ENCODE measurements around the gene OSER1. TPM values are rescaled to one million over a fixed set of nuclear protein-coding genes. Genes with fewer than 3 reads are reported as not detected.

OSER1 gene
- total RNA-seq, 4 donors from 2014 or later: 11.2 to 38.0 (median 26.2) TPM

GRCh38 chr20:44187054-44187771, 23.4 kb downstream of the OSER1 start, which contains the start of gene JPH2:
TSS of gene JPH2 (minus strand) at chr20:44187188. CDS start at chr20:44186705, 483 bp downstream.
- peak within 1 kb of the TSS; percentile 43 to 55 (median 50) for H3K4me3 ChIP-seq
- peak within 1 kb of the TSS; percentile 82 to 91 (median 86) for H3K27ac ChIP-seq
- peaks cover 0 to 30% (median 3%) of the 10 kb centered on the region in 4 donors for H3K4me1 ChIP-seq
- H3K9me3 ChIP-seq: no peaks in the 10 kb centered on the region
- no peaks in the 10 kb centered on the region for H3K36me3 ChIP-seq
- no peak for TF ChIP-seq POLR2A (IDR thresholded peaks at IDR 0.05)
- peak in 2 of 3 donors; percentile 43 to 51 for TF ChIP-seq POLR2AphosphoS5 (IDR thresholded peaks at IDR 0.05)
- TF ChIP-seq EP300 (IDR thresholded peaks at IDR 0.05; ENCODE audit: low read depth): peak; percentile 84
- TF ChIP-seq CTCF (IDR thresholded peaks at IDR 0.05): no peak
- 9% methylated on average over 24 of the region's 24 CpGs; no CpG with 5 or more reads in 1 of the 2 donors for WGBS, 2 donors (ENCODE audit: low coverage in 1 of 2)
- intact Hi-C loops (cut with DNase I; ENCODE audit: low total_unique reads) (loop anchor here (5.0 kb wide), 1 partner anchor 50 kb away; no protein-coding TSS in a partner anchor), in situ Hi-C loops (cut with MboI; ENCODE audit: low pct_ligation_motif_present in 1 of 4, low pct_unique_long_range_greater_than_20kb in 1 of 4, low sequenced_read_pairs in 3 of 4) (loop anchor here in 2 of 4 donors (5.0 kb wide), 2 partner anchors 65 to 70 kb away; no protein-coding TSS in a partner anchor)
- H3K27me3 ChIP-seq: no peaks in the 10 kb centered on the region
- peak; percentile 56 for DNase-seq

GRCh38 chr20:44186674-44187053, 23.9 kb downstream of the OSER1 start:
- peak overlapping the region; percentile 43 to 55 (median 50) for H3K4me3 ChIP-seq
- H3K36me3 ChIP-seq: no peaks in the 10 kb centered on the region
- intact Hi-C loops (cut with DNase I; ENCODE audit: low total_unique reads) (loop anchor here (5.0 kb wide), 1 partner anchor 49 kb away; no protein-coding TSS in a partner anchor), in situ Hi-C loops (cut with MboI; ENCODE audit: low pct_ligation_motif_present in 1 of 4, low pct_unique_long_range_greater_than_20kb in 1 of 4, low sequenced_read_pairs in 3 of 4) (loop anchor here in 2 of 4 donors (5.0 kb wide), 2 partner anchors 64 to 69 kb away; no protein-coding TSS in a partner anchor)
- H3K9me3 ChIP-seq: no peaks in the 10 kb centered on the region
- 13% methylated on average over 14 of the region's 14 CpGs; no CpG with 5 or more reads in 1 of the 2 donors for WGBS, 2 donors (ENCODE audit: low coverage in 1 of 2)
- H3K27me3 ChIP-seq: no peaks in the 10 kb centered on the region
- peak overlapping the region; percentile 82 to 91 (median 86) for H3K27ac ChIP-seq
- DNase-seq: peak; percentile 40
- TF ChIP-seq POLR2A (IDR thresholded peaks at IDR 0.05) (peak; percentile 28), EP300 (IDR thresholded peaks at IDR 0.05; ENCODE audit: low read depth) (no peak)
- peaks cover 0 to 30% (median 3%) of the 10 kb centered on the region in 4 donors for H3K4me1 ChIP-seq

DNA sequence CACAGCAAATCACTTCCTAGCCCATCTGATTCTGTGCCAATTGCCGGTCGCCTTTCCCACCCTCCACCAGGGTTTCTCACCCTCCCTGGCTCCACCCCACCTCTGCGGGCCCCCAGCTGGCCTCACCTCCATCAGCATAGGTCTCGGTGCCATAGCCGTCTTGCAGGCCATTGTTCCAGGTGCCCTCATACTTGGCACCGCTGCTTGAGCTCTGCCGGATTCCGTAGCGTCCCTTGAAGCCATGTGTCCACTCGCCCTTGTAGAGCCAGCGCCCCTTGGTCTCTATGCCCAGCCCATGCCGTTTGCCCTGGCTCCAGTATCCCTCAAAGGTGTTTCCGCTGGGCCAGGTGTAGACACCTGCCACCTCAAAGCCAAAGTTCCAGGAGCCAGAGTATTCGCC, 24.4 kb downstream of the OSER1 start:
- H3K4me3 ChIP-seq: peak overlapping the region; percentile 43 to 55 (median 50)
- intact Hi-C loops (cut with DNase I; ENCODE audit: low total_unique reads): loop anchor here (5.0 kb wide), 1 partner anchor 49 kb away; no protein-coding TSS in a partner anchor
- H3K9me3 ChIP-seq: no peaks in the 10 kb centered on the region
- H3K27me3 ChIP-seq: no peaks in the 10 kb centered on the region
- peak overlapping the region; percentile 82 to 91 (median 86) for H3K27ac ChIP-seq
- in situ Hi-C loops (cut with MboI; ENCODE audit: low pct_ligation_motif_present in 1 of 4, low pct_unique_long_range_greater_than_20kb in 1 of 4, low sequenced_read_pairs in 3 of 4): loop anchor here in 2 of 4 donors (5.0 kb wide), 2 partner anchors 64 to 69 kb away; no protein-coding TSS in a partner anchor
- peaks cover 0 to 30% (median 4%) of the 10 kb centered on the region in 4 donors for H3K4me1 ChIP-seq
- WGBS, 2 donors (ENCODE audit: low coverage in 1 of 2): 70 to 83% methylated on average over 2 to 14 of the region's 14 CpGs
- TF ChIP-seq EP300 (IDR thresholded peaks at IDR 0.05; ENCODE audit: low read depth) (no peak), POLR2A (IDR thresholded peaks at IDR 0.05) (no peak)
- no peak for DNase-seq
- H3K36me3 ChIP-seq: no peaks in the 10 kb centered on the region

DNA sequence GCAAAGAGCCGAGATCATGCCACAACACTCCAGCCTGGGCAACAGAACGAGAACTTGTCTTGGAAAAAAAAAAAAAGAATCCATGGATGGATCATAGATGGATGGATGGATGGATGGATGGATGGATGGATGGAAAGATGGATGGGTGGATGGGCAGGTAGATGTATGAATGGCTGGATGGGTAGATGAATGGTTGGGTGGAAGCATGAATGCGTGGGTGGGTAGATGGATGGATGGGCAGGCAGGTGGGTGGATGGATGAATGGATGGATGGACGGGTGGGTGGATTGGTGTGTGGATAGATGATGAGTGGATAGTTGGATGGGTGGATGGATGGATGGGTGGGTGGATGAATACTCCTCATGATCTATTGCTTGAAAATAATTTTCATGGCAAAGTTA, 25.0 kb downstream of the OSER1 start:
- H3K9me3 ChIP-seq: no peaks in the 10 kb centered on the region
- intact Hi-C loops (cut with DNase I; ENCODE audit: low total_unique reads) (loop anchor here (5.0 kb wide), 1 partner anchor 48 kb away; no protein-coding TSS in a partner anchor), in situ Hi-C loops (cut with MboI; ENCODE audit: low pct_ligation_motif_present in 1 of 4, low pct_unique_long_range_greater_than_20kb in 1 of 4, low sequenced_read_pairs in 3 of 4) (loop anchor here in 2 of 4 donors (5.0 kb wide), 2 partner anchors 63 to 68 kb away; no protein-coding TSS in a partner anchor)
- H3K36me3 ChIP-seq: no peaks in the 10 kb centered on the region
- DNase-seq: no peak
- WGBS, 2 donors (ENCODE audit: low coverage in 1 of 2): 71 to 72% methylated on average over 3 to 4 of the region's 4 CpGs
- peaks cover 0 to 31% (median 5%) of the 10 kb centered on the region in 4 donors for H3K4me1 ChIP-seq
- TF ChIP-seq CTCF (IDR thresholded peaks at IDR 0.05) (no peak), POLR2A (IDR thresholded peaks at IDR 0.05) (no peak), POLR2AphosphoS5 (IDR thresholded peaks at IDR 0.05) (no peak), EP300 (IDR thresholded peaks at IDR 0.05; ENCODE audit: low read depth) (no peak)
- H3K27me3 ChIP-seq: no peaks in the 10 kb centered on the region
- peak overlapping the region; percentile 70 to 91 (median 86) for H3K27ac ChIP-seq
- peak overlapping the region in 3 of 4 donors; percentile 43 to 55 (median 50) for H3K4me3 ChIP-seq

Measured in transverse colon (tissue), 4 donors.